Trophoblast cell (in vitro differentiated cells and primary cell): ENCODE results near the gene PIP5K1C.

Experiments
- DNase-seq, 2 donors: peaks; one replicate each; pipeline ENCODE4 v3.0.0-alpha.2; 2016
- H2AFZ ChIP-seq: 2 replicates; pipeline ENCODE4 v1.6.1; 2013; ENCODE audit warnings: low read length, moderate library complexity, mild to moderate bottlenecking; ENCODE audit not compliant: insufficient read depth, poor library complexity
- H2AK5ac ChIP-seq: 2 replicates; pipeline ENCODE4 v1.6.1; 2013; ENCODE audit warnings: mild to moderate bottlenecking, low read length
- H2BK120ac ChIP-seq: 2 replicates; pipeline ENCODE4 v1.6.1; 2013; ENCODE audit warnings: low read length, mild to moderate bottlenecking, moderate library complexity; ENCODE audit not compliant: insufficient read depth, poor library complexity
- H2BK12ac ChIP-seq: 2 replicates; pipeline ENCODE4 v1.6.1; 2013; ENCODE audit warnings: mild to moderate bottlenecking, low read length, moderate library complexity
- H2BK5ac ChIP-seq: 2 replicates; pipeline ENCODE4 v1.6.1; 2013; ENCODE audit warnings: low read length, low read depth, moderate library complexity, mild to moderate bottlenecking; ENCODE audit not compliant: poor library complexity
- H3K14ac ChIP-seq: 2 replicates; pipeline ENCODE4 v1.6.1; 2013; ENCODE audit warnings: mild to moderate bottlenecking, low read length
- H3K18ac ChIP-seq: 2 replicates; pipeline ENCODE4 v1.6.1; 2013; ENCODE audit warnings: mild to moderate bottlenecking, low read length
- H3K23ac ChIP-seq: 2 replicates; pipeline ENCODE4 v1.6.1; 2013; ENCODE audit warnings: low read length
- H3K27ac ChIP-seq: 2 replicates; pipeline ENCODE4 v1.5.1; 2013; ENCODE audit warnings: low read depth, mild to moderate bottlenecking, inconsistent platforms, low read length, moderate library complexity
- H3K27me3 ChIP-seq: 2 replicates; pipeline ENCODE4 v1.6.1; 2013; ENCODE audit warnings: inconsistent platforms, mild to moderate bottlenecking, low read length, moderate library complexity; ENCODE audit not compliant: insufficient read depth
- H3K36me3 ChIP-seq, 2 experiments: 1 replicate in 1 of 2; 2 replicates in 1 of 2; pipeline ENCODE4 v1.6.1; 2013; ENCODE audit warnings: low read length in 2 of 2, mild to moderate bottlenecking in 2 of 2, moderate library complexity in 1 of 2; ENCODE audit not compliant: insufficient read depth in 2 of 2, control insufficient read depth in 1 of 2
- H3K4ac ChIP-seq: 2 replicates; pipeline ENCODE4 v1.6.1; 2013; ENCODE audit warnings: low read depth, mild to moderate bottlenecking, low read length, moderate library complexity
- H3K4me1 ChIP-seq, 2 experiments: 1 replicate in 1 of 2; 2 replicates in 1 of 2; pipeline ENCODE4 v1.6.1; 2013; ENCODE audit warnings: low read length in 2 of 2, mild to moderate bottlenecking in 2 of 2, moderate library complexity in 1 of 2; ENCODE audit not compliant: insufficient read depth in 2 of 2, control insufficient read depth in 1 of 2
- H3K4me2 ChIP-seq: 2 replicates; pipeline ENCODE4 v1.6.1; 2013; ENCODE audit warnings: inconsistent platforms, mild to moderate bottlenecking, low read length, moderate library complexity
- H3K4me3 ChIP-seq: 2 replicates; pipeline ENCODE4 v1.5.1; 2013; ENCODE audit warnings: mild to moderate bottlenecking, low read depth, low read length, inconsistent platforms
- H3K79me1 ChIP-seq: one replicate; pipeline ENCODE4 v1.6.1; 2013; ENCODE audit warnings: low read length
- H3K79me2 ChIP-seq: 2 replicates; pipeline ENCODE4 v1.6.1; 2013; ENCODE audit warnings: low read length, mild to moderate bottlenecking; ENCODE audit not compliant: control insufficient read depth, insufficient read depth, poor library complexity
- H3K9ac ChIP-seq: 2 replicates; pipeline ENCODE4 v1.6.1; 2013; ENCODE audit warnings: mild to moderate bottlenecking, low read length
- H3K9me3 ChIP-seq: 2 replicates; pipeline ENCODE4 v1.6.1; 2013; ENCODE audit warnings: low read depth, mild to moderate bottlenecking, control low read depth, inconsistent platforms, low read length; ENCODE audit not compliant: insufficient read depth
- H4K12ac ChIP-seq: 2 replicates; pipeline ENCODE4 v1.6.1; 2013; ENCODE audit warnings: low read depth, mild to moderate bottlenecking, low read length, moderate library complexity
- H4K8ac ChIP-seq: 2 replicates; pipeline ENCODE4 v1.6.1; 2013; ENCODE audit warnings: low read depth, mild to moderate bottlenecking, low read length, moderate library complexity
- H4K91ac ChIP-seq: one replicate; pipeline ENCODE4 v1.6.1; 2013; ENCODE audit warnings: low read depth, mild to moderate bottlenecking, low read length, moderate library complexity
- WGBS: extraction: QIAGEN DNeasy Blood & Tissue Kit; methylation state at CpG from one replicate; pipeline ENCODE4 v1.1.7; 2013; ENCODE audit warnings: missing lambda C conversion rate; ENCODE audit not compliant: insufficient read length, insufficient coverage; ENCODE audit errors: extremely low coverage; 5-methylcytosine and 5-hydroxymethylcytosine counted together

Gene PIP5K1C

GRCh38 chr19:3697094-3697493, 3.2 kb downstream of the PIP5K1C start:
- no peak overlapping the region for H3K4me2 ChIP-seq
- no peak overlapping the region for H2AK5ac ChIP-seq
- H2BK5ac ChIP-seq = no peak overlapping the region
- peak overlapping the region; percentile 11 for H3K18ac ChIP-seq
- peaks cover 6 to 12% of the 10 kb centered on the region in 2 experiments for H3K36me3 ChIP-seq
- peaks cover 17% of the 10 kb centered on the region for H3K79me2 ChIP-seq
- WGBS = no CpG with 5 or more reads among the region's 30 CpGs
- peaks cover 7 to 9% of the 10 kb centered on the region in 2 experiments for H3K4me1 ChIP-seq
- peaks cover 5% of the 10 kb centered on the region for H3K9me3 ChIP-seq
- no peak overlapping the region for H4K91ac ChIP-seq
- no peak overlapping the region for H4K8ac ChIP-seq
- H3K79me1 ChIP-seq = peaks cover 9% of the 10 kb centered on the region
- no peak overlapping the region for H3K23ac ChIP-seq
- peak overlapping the region; percentile 24 for H3K4ac ChIP-seq
- no peak overlapping the region for H3K14ac ChIP-seq
- no peak for DNase-seq
- H4K12ac ChIP-seq = no peak overlapping the region
- no peak overlapping the region for H2BK12ac ChIP-seq
- no peak overlapping the region for H3K9ac ChIP-seq
- H3K27me3 ChIP-seq = no peaks in the 10 kb centered on the region
- H2AFZ ChIP-seq = no peak overlapping the region
- H2BK120ac ChIP-seq = no peak overlapping the region
- no peak overlapping the region for H3K4me3 ChIP-seq
- no peak overlapping the region for H3K27ac ChIP-seq

DNA sequence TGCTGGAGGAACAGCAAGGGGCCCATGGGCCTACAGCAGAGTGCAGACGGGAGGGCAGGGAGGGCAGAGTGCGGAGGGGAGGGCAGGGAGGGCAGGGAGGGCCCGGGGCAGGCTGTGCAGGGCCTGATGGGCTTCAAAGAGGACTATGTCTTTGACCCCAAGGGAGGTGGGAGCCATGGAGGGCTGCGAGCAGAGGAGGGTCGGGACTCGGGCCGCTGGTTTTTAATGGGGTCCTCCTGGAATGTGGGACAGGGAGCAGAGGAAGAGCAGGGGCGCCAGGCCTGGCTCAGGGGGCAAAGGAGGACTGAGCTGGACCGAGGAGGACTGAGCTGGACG, 3.6 kb downstream of the PIP5K1C start:
- Histone ChIP-seq H3K27me3 (no peaks in the 10 kb centered on the region), H3K18ac (no peak overlapping the region), H2AFZ (no peak overlapping the region), H2AK5ac (no peak overlapping the region), H3K4me1 (peaks cover 7 to 9% of the 10 kb centered on the region in 2 experiments), H3K23ac (no peak overlapping the region), H3K9me3 (peaks cover 6% of the 10 kb centered on the region), H3K14ac (no peak overlapping the region), H3K4me2 (no peak overlapping the region), H2BK120ac (no peak overlapping the region), H4K8ac (no peak overlapping the region), H3K4me3 (no peak overlapping the region), H3K79me1 (peaks cover 9% of the 10 kb centered on the region), H2BK12ac (no peak overlapping the region), H2BK5ac (no peak overlapping the region), H3K36me3 (peaks cover 6 to 12% of the 10 kb centered on the region in 2 experiments), H3K27ac (no peak overlapping the region), H4K91ac (no peak overlapping the region), H3K79me2 (peaks cover 17% of the 10 kb centered on the region), H3K4ac (no peak overlapping the region), H3K9ac (no peak overlapping the region), H4K12ac (no peak overlapping the region)
- DNase-seq = no peak
- no CpG with 5 or more reads among the region's 10 CpGs for WGBS

GRCh38 chr19:3695986-3696659, 4.1 kb downstream of the PIP5K1C start:
- Histone ChIP-seq H3K23ac (no peak overlapping the region), H3K14ac (no peak overlapping the region), H3K27me3 (no peaks in the 10 kb centered on the region), H2BK5ac (no peak overlapping the region), H2AFZ (no peak overlapping the region), H4K8ac (no peak overlapping the region), H3K27ac (no peak overlapping the region), H2AK5ac (no peak overlapping the region), H3K79me1 (peaks cover 9% of the 10 kb centered on the region), H3K9ac (no peak overlapping the region), H3K36me3 (peaks cover 6 to 12% of the 10 kb centered on the region in 2 experiments), H3K79me2 (peaks cover 17% of the 10 kb centered on the region), H4K91ac (no peak overlapping the region), H3K4me2 (no peak overlapping the region), H2BK12ac (no peak overlapping the region), H3K9me3 (peaks cover 6% of the 10 kb centered on the region), H3K18ac (no peak overlapping the region), H3K4ac (peak overlapping the region; percentile 8), H4K12ac (no peak overlapping the region), H3K4me3 (no peak overlapping the region), H3K4me1 (peaks cover 7 to 9% of the 10 kb centered on the region in 2 experiments), H2BK120ac (no peak overlapping the region)
- no peak for DNase-seq
- WGBS = no CpG with 5 or more reads among the region's 23 CpGs

DNA sequence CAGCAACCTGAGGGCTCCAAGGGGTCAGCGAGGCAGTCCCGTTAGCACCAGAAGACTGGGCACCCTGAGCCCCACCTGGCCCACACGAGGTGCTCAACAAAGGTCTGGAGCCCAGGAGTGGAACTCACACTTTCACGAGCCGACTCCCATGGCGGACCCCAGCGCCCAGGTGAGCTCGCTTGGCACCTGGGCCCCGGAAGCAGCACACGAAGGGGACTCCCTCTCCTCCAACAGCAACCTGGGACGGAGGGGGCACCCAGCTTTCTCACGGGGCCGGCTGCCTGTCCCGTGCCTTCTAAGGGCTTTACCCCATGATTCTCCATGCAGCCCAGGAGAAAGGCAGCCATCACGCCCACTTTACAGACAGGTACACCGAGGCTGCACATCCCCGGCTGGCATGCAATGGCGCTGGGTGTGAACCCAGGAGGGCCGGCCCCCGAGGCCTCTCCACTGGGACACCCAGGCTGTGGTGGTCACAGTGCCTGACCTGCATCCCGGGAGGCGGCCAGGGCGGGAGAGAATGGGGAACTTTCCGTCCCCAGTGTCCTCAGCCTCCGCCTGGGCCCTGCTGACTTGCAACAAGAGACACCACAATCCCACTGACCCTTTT, 5.0 kb downstream of the PIP5K1C start:
- Histone ChIP-seq H2BK120ac (no peak overlapping the region), H3K4ac (no peak overlapping the region)
- no CpG with 5 or more reads among the region's 25 CpGs for WGBS

More for the DNA sequence above, 5.0 kb downstream of the PIP5K1C start:
- peaks cover 6 to 12% of the 10 kb centered on the region in 2 experiments for H3K36me3 ChIP-seq
- no peaks in the 10 kb centered on the region for H3K27me3 ChIP-seq
- H2BK12ac ChIP-seq = no peak overlapping the region
- H3K79me2 ChIP-seq = peaks cover 17% of the 10 kb centered on the region
- no peak overlapping the region for H4K91ac ChIP-seq
- DNase-seq = no peak
- no peak overlapping the region for H3K4me3 ChIP-seq
- H2BK5ac ChIP-seq = no peak overlapping the region
- H3K9ac ChIP-seq = no peak overlapping the region
- H3K23ac ChIP-seq = no peak overlapping the region
- no peak overlapping the region for H2AFZ ChIP-seq
- no peak overlapping the region for H3K27ac ChIP-seq
- H2AK5ac ChIP-seq = no peak overlapping the region
- peak overlapping the region; percentile 4 for H3K18ac ChIP-seq
- H3K14ac ChIP-seq = no peak overlapping the region
- H3K9me3 ChIP-seq = peaks cover 6% of the 10 kb centered on the region
- no peak overlapping the region for H4K12ac ChIP-seq
- peaks cover 9% of the 10 kb centered on the region for H3K79me1 ChIP-seq
- no peak overlapping the region for H3K4me2 ChIP-seq
- peaks cover 7 to 9% of the 10 kb centered on the region in 2 experiments for H3K4me1 ChIP-seq
- H4K8ac ChIP-seq = no peak overlapping the region
